K562 (cell line): ENCODE measurements around the gene FAM124B. TPM values are rescaled to one million over a fixed set of nuclear protein-coding genes. Genes with fewer than 3 reads are reported as not detected.

Source experiments
- ATAC-seq: fragments of 200-7000 bp; cut with Tn5 transposase; 3 replicates; pipeline ENCODE4 v1.9.1; 2020; ENCODE audit warnings: moderate library complexity
- BruUV-seq: library from RNA; stranded (reverse); fragments of 400-500 nt; replicated peaks from 2 replicates; lab custom pipeline; 2021; lab: Mats Ljungman, UMichigan
- CTCF ChIA-PET: fragments of 300-600 bp; formaldehyde crosslinking; extraction: SDS; loops from one replicate; lab custom pipeline; 2021; ENCODE audit warnings: low intra/inter-chr PET ratio; lab: Yijun Ruan, JAX
- POLR2A ChIA-PET: fragments of 300-600, 350-650 bp; sonication (Branson Sonifier 250); formaldehyde crosslinking; extraction: SDS; loops from one replicate; lab custom pipeline; 2021; ENCODE audit warnings: antibody characterized with exemption, inconsistent platforms; lab: Yijun Ruan, JAX
- DNase-seq, 4 experiments: peaks; one replicate each; pipeline versions ENCODE4 v3.0.0 to v3.0.0-alpha.2; 2011 to 2018; ENCODE audit warnings: low spot score in 3 of 4, mixed read lengths in 3 of 4; ENCODE audit errors: extremely low read depth in 1 of 4
- FAIRE-seq: peaks from 2 replicates; lab custom pipeline; 2011; peaks lifted over from hg19 to GRCh38; lab: Jason Lieb, UNC
- H2AFZ ChIP-seq: 2 replicates; pipeline ENCODE4 v1.6.0; 2011; ENCODE audit warnings: low read depth, low read length, control low read depth, inconsistent platforms
- H3K27ac ChIP-seq: fragments of 200-600 bp; 3 replicates; pipeline ENCODE4 v1.8.0; 2011; ENCODE audit warnings: low read depth, mild to moderate bottlenecking, control low read depth, inconsistent platforms, low read length, moderate library complexity, mixed read lengths; ENCODE audit errors: extremely low read depth
- H3K27me3 ChIP-seq, 2 experiments: fragments of 300-600 bp in 1 of 2; 2 replicates in 1 of 2; 3 replicates in 1 of 2; pipeline versions ENCODE4 v1.6.0 to v1.8.0; 2011; ENCODE audit warnings: inconsistent platforms in 2 of 2, low read length in 2 of 2, mild to moderate bottlenecking in 1 of 2, mixed read lengths in 1 of 2, moderate library complexity in 1 of 2; ENCODE audit not compliant: control insufficient read depth in 2 of 2, insufficient read depth in 2 of 2
- H3K36me3 ChIP-seq: fragments of 300-600 bp; 3 replicates; pipeline ENCODE4 v1.8.0; 2011; ENCODE audit warnings: mild to moderate bottlenecking, low read length, inconsistent platforms; ENCODE audit not compliant: control insufficient read depth, insufficient read depth
- H3K4me1 ChIP-seq, 2 experiments: fragments of 200-600 bp in 1 of 2; replicated peaks in 1 of 2; 2 replicates in 1 of 2; 3 replicates in 1 of 2; pipeline versions ENCODE4 v1.5.1 to v1.8.0; 2011; ENCODE audit warnings: inconsistent platforms in 2 of 2, low read length in 2 of 2, mild to moderate bottlenecking in 1 of 2, mixed read lengths in 1 of 2, moderate library complexity in 1 of 2; ENCODE audit not compliant: control insufficient read depth in 2 of 2, insufficient read depth in 2 of 2
- H3K4me2 ChIP-seq: 2 replicates; pipeline ENCODE4 v1.6.1; 2011; ENCODE audit warnings: low read length, control low read depth, inconsistent platforms, mixed read lengths; ENCODE audit not compliant: insufficient read depth
- H3K4me3 ChIP-seq: fragments of 200-600 bp; sonication (generic), shearing (Covaris generic); 2 replicates; pipeline ENCODE4 v1.5.1; 2016; ENCODE audit warnings: control low read depth, inconsistent platforms
- H3K79me2 ChIP-seq: fragments of 200-600 bp; 3 replicates; pipeline ENCODE4 v1.8.0; 2011; ENCODE audit warnings: low read length, inconsistent platforms; ENCODE audit not compliant: control insufficient read depth, insufficient read depth
- H3K9ac ChIP-seq, 2 experiments: 2 replicates each; pipeline versions ENCODE4 v1.6.0 to v1.6.1; 2011; ENCODE audit warnings: low read depth in 2 of 2, low read length in 2 of 2, control low read depth in 1 of 2, inconsistent platforms in 1 of 2, mild to moderate bottlenecking in 1 of 2, mixed read lengths in 1 of 2; ENCODE audit not compliant: insufficient read depth in 1 of 2
- H3K9me1 ChIP-seq: one replicate; pipeline ENCODE4 v1.6.0; 2011; ENCODE audit warnings: inconsistent platforms, mild to moderate bottlenecking, low read length, moderate library complexity; ENCODE audit not compliant: control insufficient read depth, insufficient read depth
- H3K9me3 ChIP-seq: replicated peaks from 2 replicates; pipeline ENCODE4 v1.5.1; 2011; ENCODE audit warnings: low read depth, low read length, inconsistent platforms; ENCODE audit not compliant: control insufficient read depth, insufficient read depth
- H4K20me1 ChIP-seq: replicated peaks from 2 replicates; pipeline ENCODE4 v1.6.1; 2011; ENCODE audit warnings: low read length, inconsistent platforms, mixed read lengths; ENCODE audit not compliant: control insufficient read depth, insufficient read depth
- BRF1 ChIP-seq: IDR thresholded peaks from 3 replicates; pipeline ENCODE4 v1.6.1; 2011; ENCODE audit warnings: borderline replicate concordance, mild to moderate bottlenecking; ENCODE audit not compliant: insufficient read length; ENCODE audit errors: extremely low read depth
- C11orf30 ChIP-seq: fragments of 450-650 bp; IDR thresholded peaks from 2 replicates; pipeline ENCODE4 v1.6.1; 2016; ENCODE audit warnings: low read depth, mild to moderate bottlenecking
- ETV6 ChIP-seq, 3 experiments: fragments of 150-350 bp in 1 of 3; sonication (generic) in 1 of 3; formaldehyde crosslinking in 1 of 3; IDR thresholded peaks; 2 replicates each; pipeline versions ENCODE4 v1.6.1 to v1.8.0; 2014 to 2022; ENCODE audit warnings: borderline replicate concordance in 2 of 3, low read depth in 2 of 3, antibody characterized with exemption in 1 of 3, low read length in 1 of 3, mild to moderate bottlenecking in 1 of 3, missing genetic modification reagents in 1 of 3
- GTF2A2 ChIP-seq: IDR thresholded peaks from 2 replicates; pipeline ENCODE4 v1.6.1; 2016; ENCODE audit warnings: mild to moderate bottlenecking, missing genetic modification characterization, missing compliant biosample characterization
- HDAC1 ChIP-seq, 2 experiments: fragments of 450-650 bp; IDR thresholded peaks; 2 replicates each; pipeline ENCODE4 v1.6.1; 2016 to 2017; ENCODE audit warnings: inconsistent platforms in 1 of 2, mild to moderate bottlenecking in 1 of 2, moderate library complexity in 1 of 2
- NEUROD1 ChIP-seq: fragments of 150-350 bp; IDR thresholded peaks from 2 replicates; pipeline ENCODE4 v1.6.1; 2014; ENCODE audit warnings: borderline replicate concordance, low read length, low read depth; ENCODE audit not compliant: partially characterized antibody
- NKRF ChIP-seq: fragments of 450-650 bp; IDR thresholded peaks from 2 replicates; pipeline ENCODE4 v1.6.1; 2016; ENCODE audit warnings: borderline replicate concordance
- SMAD4 ChIP-seq: fragments of 250-450 bp; sonication (Bioruptor Pico); conservative IDR thresholded peaks from 2 replicates; pipeline ENCODE4 v1.8.0; 2021; ENCODE audit warnings: inconsistent platforms, mild to moderate bottlenecking, moderate library complexity
- TAF1 ChIP-seq: IDR thresholded peaks from 2 replicates; pipeline ENCODE4 v1.6.1; 2011; ENCODE audit warnings: mild to moderate bottlenecking, low read length, moderate library complexity; ENCODE audit not compliant: insufficient read depth, control insufficient read depth, severe bottlenecking; ENCODE audit errors: extremely low read depth
- TAL1 ChIP-seq: fragments of 450-650 bp; IDR thresholded peaks from 2 replicates; pipeline ENCODE4 v1.6.1; 2016; ENCODE audit warnings: mild to moderate bottlenecking
- ZBTB12 ChIP-seq: fragments of 250-450 bp; sonication (Bioruptor Pico); IDR thresholded peaks from 2 replicates; pipeline ENCODE4 v1.4.0; 2020
- ZNF184 ChIP-seq: sonication (generic); formaldehyde crosslinking; IDR thresholded peaks from 2 replicates; pipeline ENCODE4 v1.5.0; 2020; ENCODE audit warnings: missing genetic modification reagents
- ZNF23 ChIP-seq: fragments of 250-450 bp; sonication (Bioruptor Pico); IDR thresholded peaks from 2 replicates; pipeline ENCODE4 v1.4.0; 2020; ENCODE audit warnings: mild to moderate bottlenecking
- WGBS: fragments of 100-300 bp; shearing (Covaris generic); methylation state at CpG from one replicate; pipeline ENCODE4 v1.1.6; 2016; ENCODE audit warnings: low coverage, mixed read lengths; ENCODE audit not compliant: insufficient coverage; ENCODE audit errors: missing lambda C conversion rate; 5-methylcytosine and 5-hydroxymethylcytosine counted together
- in situ Hi-C: fragments of 300-500 bp; cut with MboI; formaldehyde crosslinking; loops from 4 replicates; pipeline ENCODE4 v1.15.0; 2018; ENCODE audit warnings: inconsistent platforms, mixed read lengths
- intact Hi-C: fragments of 100-400 bp; cut with micrococcal nuclease; formaldehyde crosslinking; loops from 2 replicates; pipeline ENCODE4 v1.14.2; 2022
- polyA plus RNA-seq, 8 experiments: library from polyadenylated mRNA; depleted of rRNA in 4 of 8; stranded (reverse) in 5 of 8; unstranded in 3 of 8; fragments of >200 nt; fragmentation: Nextera tagmentation in 2 of 8; fragmentation: Illumina TruSeq in 1 of 8; extraction: Ambion mirVana in 2 of 8; extraction: Trizol in 1 of 8; gene quantifications; 2 replicates each; pipeline versions ENCODE4 v1.2.1 to v1.2.3, GENCODE V29; 2011 to 2014; ENCODE audit warnings: inconsistent platforms in 1 of 8, missing spikeins in 1 of 8
- total RNA-seq, 7 experiments: library from RNA; depleted of rRNA in 6 of 7; stranded (reverse); fragments of >200 nt in 6 of 7; fragmentation: Illumina TruSeq in 2 of 7; extraction: Trizol in 2 of 7; gene quantifications; 2 replicates each; pipeline versions ENCODE4 v1.2.1 to v1.2.3, GENCODE V29; 2011 to 2021; ENCODE audit warnings: low replicate concordance in 1 of 7

FAM124B gene
- total and polyA plus RNA-seq, 9 of the 15 experiments (the other 6 are each of a cell fraction or from before 2014, with no cell fraction given): 6.2 to 21.4 (median 9.3) TPM

- no peak for TF ChIP-seq NKRF
- no peak for TF ChIP-seq GTF2A2 (tag)
- no peak for TF ChIP-seq ZBTB12 (CRISPR knock-in tag)
- TF ChIP-seq ETV6 (IDR thresholded peaks at IDR 0.05; ENCODE audit: borderline replicate concordance in 1 of 2, low read depth in 2 of 2, low read length in 1 of 2): no peak
- no peak for TF ChIP-seq ETV6 (CRISPR knock-in tag; IDR thresholded peaks at IDR 0.05; ENCODE audit: borderline replicate concordance)
- TF ChIP-seq NEUROD1: no peak
- TF ChIP-seq, all 486 proteins: peak for 0
Measured at GRCh38 chr2:224448236-224448635, 46.3 kb upstream of the FAM124B start (continued).

GRCh38 chr2:224444783-224445182 is 42.9 kb upstream of the FAM124B start:
- no peak for ATAC-seq
- CTCF ChIA-PET: no interaction called here
- WGBS: 66% methylated on average over 2 of the region's 4 CpGs
- Histone ChIP-seq H3K79me2 (no peaks in the 10 kb centered on the region), H3K4me3 (no peak overlapping the region), H4K20me1 (no peaks in the 10 kb centered on the region), H3K4me1 (no peaks in the 10 kb centered on the region; a peak in 1 of 5 replicates), H3K27me3 (no peaks in the 10 kb centered on the region), H3K27ac (no peak overlapping the region), H3K9me3 (no peaks in the 10 kb centered on the region), H3K9me1 (no peaks in the 10 kb centered on the region), H2AFZ (no peak overlapping the region), H3K36me3 (no peaks in the 10 kb centered on the region), H3K4me2 (no peak overlapping the region), H3K9ac (no peak overlapping the region)
- POLR2A ChIA-PET: no interaction called here
- in situ Hi-C loops: no loop called here
- no TSS peak for BruUV-seq
- intact Hi-C loops: loop anchor here (5.0 kb wide), 1 partner anchor 208 kb away; no protein-coding TSS in a partner anchor
- FAIRE-seq: no peak
- DNase-seq: no peak
- no peak for TF ChIP-seq ZNF184 (CRISPR knock-in tag)
- TF ChIP-seq SMAD4 (CRISPR knock-in tag): no peak
- TF ChIP-seq BRF1: no peak
- TF ChIP-seq C11orf30: no peak
- no peak for TF ChIP-seq HDAC1 (IDR thresholded peaks at IDR 0.05)
- no peak for TF ChIP-seq ZNF23 (CRISPR knock-in tag)
- TF ChIP-seq TAF1: no peak
- TF ChIP-seq TAL1: no peak
